ENCODE data around the gene FGFR2. TPM values are rescaled to one million over a fixed set of nuclear protein-coding genes. Genes with fewer than 3 reads are reported as not detected.

Gene FGFR2
- total and polyA plus RNA-seq, 9 of the 15 experiments (the other 6 are each of a cell fraction or from before 2014, with no cell fraction given): 0.20 TPM; not detected in 8

- TF ChIP-seq NCOR1 (IDR thresholded peaks at IDR 0.05) (no peak), ZNF282 (CRISPR knock-in tag; IDR thresholded peaks at IDR 0.05) (no peak), HLTF (IDR thresholded peaks at IDR 0.05) (no peak)
These were observed 169.4 kb downstream of the FGFR2 start (continued) for GRCh38 chr10:121428867-121429266.
